ENCODE data around the gene LOXL1. TPM values are rescaled to one million over a fixed set of nuclear protein-coding genes. Genes with fewer than 3 reads are reported as not detected.

Gene LOXL1
- total and polyA plus RNA-seq, 2 experiments from 2014 or later, result 44.5 to 136 TPM

- no peaks in the 10 kb centered on the region for H4K20me1 ChIP-seq (ENCODE audit: insufficient read depth, poor library complexity, severe bottlenecking)
- WGBS (ENCODE audit: low lambda C conversion rate, missing lambda C conversion rate), result 69% methylated on average over 5 of the region's 5 CpGs
- H3K4me1 ChIP-seq (ENCODE audit: insufficient read depth), result peaks cover 4% of the 10 kb centered on the region
- no peaks in the 10 kb centered on the region for H3K36me3 ChIP-seq (replicated peaks; ENCODE audit: insufficient read depth, low read depth)
- H3K4me3 ChIP-seq, result no peak overlapping the region
- H3K27ac ChIP-seq, result no peak overlapping the region
- H3K9me2 ChIP-seq (replicated peaks; ENCODE audit: insufficient read depth), result no peaks in the 10 kb centered on the region
- no peak for TF ChIP-seq CTCF (IDR thresholded peaks at IDR 0.05; ENCODE audit: poor library complexity)
- TF ChIP-seq EZH2 (IDR thresholded peaks at IDR 0.05; ENCODE audit: borderline replicate concordance), result no peak
- TF ChIP-seq EZH2phosphoT487 (IDR thresholded peaks at IDR 0.05; ENCODE audit: low read depth, severe bottlenecking, unreplicated experiment), result no peak
- H2AFZ ChIP-seq, result no peak overlapping the region
- no peaks in the 10 kb centered on the region for H3K79me2 ChIP-seq
- no peak overlapping the region for H3K4me2 ChIP-seq
- H3K9me3 ChIP-seq (ENCODE audit: low read depth), result no peaks in the 10 kb centered on the region
- DNase-seq (ENCODE audit: low spot score), result no peak
- H3K27me3 ChIP-seq, result no peaks in the 10 kb centered on the region
Measured at GRCh38 chr15:73962433-73962832, 36.2 kb downstream of the LOXL1 start.

GRCh38 chr15:73964736-73965093 lies 38.5 kb downstream of the LOXL1 start:
- TF ChIP-seq EZH2 (IDR thresholded peaks at IDR 0.05; ENCODE audit: borderline replicate concordance) (no peak), CTCF (IDR thresholded peaks at IDR 0.05; ENCODE audit: poor library complexity) (peak; percentile 86)
- H3K79me2 ChIP-seq, result no peaks in the 10 kb centered on the region
- peak; percentile 80 for DNase-seq (ENCODE audit: low spot score)
- no peak overlapping the region for H3K4me2 ChIP-seq
- no peak overlapping the region for H3K4me3 ChIP-seq
- 19% methylated on average over 11 of the region's 11 CpGs for WGBS (ENCODE audit: low lambda C conversion rate, missing lambda C conversion rate)
- H3K9me3 ChIP-seq (ENCODE audit: low read depth), result no peaks in the 10 kb centered on the region
- H4K20me1 ChIP-seq (ENCODE audit: insufficient read depth, poor library complexity, severe bottlenecking), result no peaks in the 10 kb centered on the region
- H3K27ac ChIP-seq, result no peak overlapping the region
- no peaks in the 10 kb centered on the region for H3K9me2 ChIP-seq (replicated peaks; ENCODE audit: insufficient read depth)
- no peaks in the 10 kb centered on the region for H3K36me3 ChIP-seq (replicated peaks; ENCODE audit: insufficient read depth, low read depth)
- no peak overlapping the region for H2AFZ ChIP-seq
- H3K4me1 ChIP-seq (ENCODE audit: insufficient read depth), result peaks cover 4% of the 10 kb centered on the region
- no peaks in the 10 kb centered on the region for H3K27me3 ChIP-seq

GRCh38 chr15:73965094-73965757 lies 39.0 kb downstream of the LOXL1 start:
- Histone ChIP-seq H3K27ac (no peak overlapping the region), H3K4me3 (no peak overlapping the region), H3K4me1 (ENCODE audit: insufficient read depth) (peaks cover 4% of the 10 kb centered on the region), H3K9me2 (replicated peaks; ENCODE audit: insufficient read depth) (no peaks in the 10 kb centered on the region), H3K9me3 (ENCODE audit: low read depth) (no peaks in the 10 kb centered on the region), H3K79me2 (no peaks in the 10 kb centered on the region), H4K20me1 (ENCODE audit: insufficient read depth, poor library complexity, severe bottlenecking) (no peaks in the 10 kb centered on the region), H3K27me3 (no peaks in the 10 kb centered on the region), H2AFZ (no peak overlapping the region), H3K4me2 (no peak overlapping the region), H3K36me3 (replicated peaks; ENCODE audit: insufficient read depth, low read depth) (no peaks in the 10 kb centered on the region)
- WGBS (ENCODE audit: low lambda C conversion rate, missing lambda C conversion rate), result 33% methylated on average over 13 of the region's 13 CpGs
- TF ChIP-seq CTCF (IDR thresholded peaks at IDR 0.05; ENCODE audit: poor library complexity) (no peak), EZH2 (IDR thresholded peaks at IDR 0.05; ENCODE audit: borderline replicate concordance) (no peak), EZH2phosphoT487 (IDR thresholded peaks at IDR 0.05; ENCODE audit: low read depth, severe bottlenecking, unreplicated experiment) (no peak)
- DNase-seq (ENCODE audit: low spot score), result no peak

- Histone ChIP-seq H3K9me3 (ENCODE audit: low read depth) (no peaks in the 10 kb centered on the region), H3K4me2 (no peak overlapping the region), H3K9me2 (replicated peaks; ENCODE audit: insufficient read depth) (no peaks in the 10 kb centered on the region), H3K79me2 (no peaks in the 10 kb centered on the region), H4K20me1 (ENCODE audit: insufficient read depth, poor library complexity, severe bottlenecking) (no peaks in the 10 kb centered on the region), H2AFZ (no peak overlapping the region), H3K27me3 (no peaks in the 10 kb centered on the region), H3K36me3 (replicated peaks; ENCODE audit: insufficient read depth, low read depth) (no peaks in the 10 kb centered on the region), H3K4me1 (ENCODE audit: insufficient read depth) (peaks cover 4% of the 10 kb centered on the region), H3K27ac (no peak overlapping the region), H3K4me3 (no peak overlapping the region)
- 50% methylated on average over 2 of the region's 2 CpGs for WGBS (ENCODE audit: low lambda C conversion rate, missing lambda C conversion rate)
- no peak for DNase-seq (ENCODE audit: low spot score)
- TF ChIP-seq CTCF (IDR thresholded peaks at IDR 0.05; ENCODE audit: poor library complexity) (no peak), EZH2phosphoT487 (IDR thresholded peaks at IDR 0.05; ENCODE audit: low read depth, severe bottlenecking, unreplicated experiment) (no peak), EZH2 (IDR thresholded peaks at IDR 0.05; ENCODE audit: borderline replicate concordance) (no peak)
Measured at GRCh38 chr15:73965758-73966113, 39.5 kb downstream of the LOXL1 start.

Measured in hepatocyte (in vitro differentiated cells).